ENCODE measurements around the gene PELI2. TPM values are rescaled to one million over a fixed set of nuclear protein-coding genes. Genes with fewer than 3 reads are reported as not detected.

Gene PELI2
- total and polyA plus RNA-seq, 2 donors (not counting 1 experiment from before 2014, with no cell fraction given): 15.5 to 29.2 TPM

DNA sequence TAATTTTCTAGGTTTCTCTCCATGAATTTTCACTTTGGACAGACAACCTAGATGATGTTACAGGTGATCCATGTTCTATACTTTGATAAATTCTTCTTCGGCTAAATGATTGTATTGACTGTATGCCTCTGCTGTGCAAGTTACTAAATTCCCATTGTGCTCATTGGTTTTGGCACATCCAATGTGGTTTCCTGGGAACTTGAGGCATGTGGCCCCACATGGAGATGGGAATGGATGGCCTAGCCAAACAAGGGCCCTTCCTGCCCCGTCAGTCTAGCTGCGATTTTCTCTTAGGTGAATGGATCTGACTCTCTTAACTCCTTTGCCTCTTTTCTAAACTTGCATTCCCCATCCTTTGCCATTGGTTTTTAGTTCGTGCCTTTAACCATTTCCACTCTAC, 186.2 kb downstream of the PELI2 start:
- H3K4me1 ChIP-seq (ENCODE audit: control insufficient read depth, extremely low read depth, insufficient read depth, low read length): peaks cover 6% of the 10 kb centered on the region
- TF ChIP-seq, protein P1, sequence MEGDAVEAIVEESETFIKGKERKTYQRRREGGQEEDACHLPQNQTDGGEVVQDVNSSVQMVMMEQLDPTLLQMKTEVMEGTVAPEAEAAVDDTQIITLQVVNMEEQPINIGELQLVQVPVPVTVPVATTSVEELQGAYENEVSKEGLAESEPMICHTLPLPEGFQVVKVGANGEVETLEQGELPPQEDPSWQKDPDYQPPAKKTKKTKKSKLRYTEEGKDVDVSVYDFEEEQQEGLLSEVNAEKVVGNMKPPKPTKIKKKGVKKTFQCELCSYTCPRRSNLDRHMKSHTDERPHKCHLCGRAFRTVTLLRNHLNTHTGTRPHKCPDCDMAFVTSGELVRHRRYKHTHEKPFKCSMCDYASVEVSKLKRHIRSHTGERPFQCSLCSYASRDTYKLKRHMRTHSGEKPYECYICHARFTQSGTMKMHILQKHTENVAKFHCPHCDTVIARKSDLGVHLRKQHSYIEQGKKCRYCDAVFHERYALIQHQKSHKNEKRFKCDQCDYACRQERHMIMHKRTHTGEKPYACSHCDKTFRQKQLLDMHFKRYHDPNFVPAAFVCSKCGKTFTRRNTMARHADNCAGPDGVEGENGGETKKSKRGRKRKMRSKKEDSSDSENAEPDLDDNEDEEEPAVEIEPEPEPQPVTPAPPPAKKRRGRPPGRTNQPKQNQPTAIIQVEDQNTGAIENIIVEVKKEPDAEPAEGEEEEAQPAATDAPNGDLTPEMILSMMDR (conservative IDR thresholded peaks at IDR 0.05 in 1 of 2, IDR thresholded peaks at IDR 0.05 in 1 of 2; ENCODE audit: low read depth in 1 of 2, low read length in 2 of 2): no peak
- TF ChIP-seq EZH2 (IDR thresholded peaks at IDR 0.05; ENCODE audit: low read length, missing control alignments): no peak
- H4K20me1 ChIP-seq (ENCODE audit: control insufficient read depth, extremely low read depth, insufficient read depth, low read length): no peaks in the 10 kb centered on the region
- DNase-seq (ENCODE audit: low read depth in 2 of 2): peak in 1 of 2 donors; percentile 76
- H3K27me3 ChIP-seq (ENCODE audit: control insufficient read depth, insufficient read depth, low read length): no peaks in the 10 kb centered on the region
- no peaks in the 10 kb centered on the region for H3K9me3 ChIP-seq (ENCODE audit: control insufficient read depth, insufficient read depth, low read depth, low read length)
- no peak overlapping the region for H3K27ac ChIP-seq (ENCODE audit: insufficient read depth, low read length)
- no peak overlapping the region for H3K9ac ChIP-seq (ENCODE audit: insufficient read depth, low read length)
- no peaks in the 10 kb centered on the region for H3K79me2 ChIP-seq (ENCODE audit: control insufficient read depth, insufficient read depth, low read length)
- H2AFZ ChIP-seq (ENCODE audit: low read length): no peak overlapping the region
- H3K4me3 ChIP-seq (replicated peaks in 1 of 4; ENCODE audit: control extremely low read depth in 1 of 4, insufficient read depth in 1 of 4, low read depth in 3 of 4, low read length in 4 of 4): no peak overlapping the region
- H3K36me3 ChIP-seq (ENCODE audit: control insufficient read depth, insufficient read depth, low read length): no peaks in the 10 kb centered on the region
- H3K4me2 ChIP-seq (ENCODE audit: extremely low read depth, insufficient read depth, low read length): no peak overlapping the region

DNA sequence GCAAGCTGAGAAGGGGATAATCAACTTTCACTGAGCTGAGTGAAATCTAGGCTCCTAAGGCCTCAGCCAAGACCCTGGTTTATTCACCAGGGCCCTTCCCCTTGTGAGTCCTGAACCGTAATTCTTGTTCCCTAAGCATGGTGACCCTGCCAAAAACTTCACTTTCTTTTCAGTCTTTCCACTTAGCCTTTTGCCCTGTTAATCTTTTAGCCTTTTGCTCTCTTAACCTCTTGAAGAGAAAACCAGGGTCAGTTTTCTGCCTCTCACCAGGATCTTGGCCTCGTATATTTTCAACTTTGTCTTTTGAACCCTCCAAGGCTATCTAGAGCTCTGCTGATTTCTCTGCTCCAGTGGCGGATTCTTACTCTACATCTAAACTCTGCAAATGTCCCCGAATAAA, 191.0 kb downstream of the PELI2 start:
- Histone ChIP-seq H4K20me1 (ENCODE audit: control insufficient read depth, extremely low read depth, insufficient read depth, low read length) (no peaks in the 10 kb centered on the region), H3K4me2 (ENCODE audit: extremely low read depth, insufficient read depth, low read length) (no peak overlapping the region), H3K9me3 (ENCODE audit: control insufficient read depth, insufficient read depth, low read depth, low read length) (no peaks in the 10 kb centered on the region), H3K27me3 (ENCODE audit: control insufficient read depth, insufficient read depth, low read length) (no peaks in the 10 kb centered on the region), H3K27ac (ENCODE audit: insufficient read depth, low read length) (no peak overlapping the region), H3K79me2 (ENCODE audit: control insufficient read depth, insufficient read depth, low read length) (no peaks in the 10 kb centered on the region), H3K9ac (ENCODE audit: insufficient read depth, low read length) (no peak overlapping the region), H2AFZ (ENCODE audit: low read length) (no peak overlapping the region), H3K4me3 (replicated peaks in 1 of 4; ENCODE audit: control extremely low read depth in 1 of 4, insufficient read depth in 1 of 4, low read depth in 3 of 4, low read length in 4 of 4) (no peak overlapping the region), H3K36me3 (ENCODE audit: control insufficient read depth, insufficient read depth, low read length) (no peaks in the 10 kb centered on the region), H3K4me1 (ENCODE audit: control insufficient read depth, extremely low read depth, insufficient read depth, low read length) (no peaks in the 10 kb centered on the region)
- no peak for DNase-seq (ENCODE audit: low read depth in 2 of 2)
- TF ChIP-seq EZH2 (IDR thresholded peaks at IDR 0.05; ENCODE audit: low read length, missing control alignments): no peak
- TF ChIP-seq, protein P1 (conservative IDR thresholded peaks at IDR 0.05 in 1 of 2, IDR thresholded peaks at IDR 0.05 in 1 of 2; ENCODE audit: low read depth in 1 of 2, low read length in 2 of 2): no peak

DNA sequence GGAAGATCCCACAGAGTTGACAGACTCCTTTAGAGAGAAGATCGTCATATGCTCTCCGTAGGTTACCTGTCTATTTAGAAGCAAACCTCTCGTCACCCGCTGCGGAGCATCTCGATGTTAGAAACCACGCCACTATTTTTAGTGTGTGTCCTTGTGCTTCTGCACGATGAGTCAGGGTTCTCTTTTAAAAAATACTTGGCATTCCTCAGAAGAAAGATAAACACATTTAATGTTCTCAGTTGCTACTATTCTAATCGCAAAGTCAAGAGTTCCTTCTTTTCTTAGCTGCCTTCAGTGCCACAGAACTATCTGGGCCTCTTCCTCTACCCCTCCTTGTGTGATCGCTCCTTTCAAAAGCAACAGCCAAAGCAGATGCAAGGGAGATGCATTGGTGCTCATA, 192.4 kb downstream of the PELI2 start:
- Histone ChIP-seq H3K4me3 (replicated peaks in 1 of 4; ENCODE audit: control extremely low read depth in 1 of 4, insufficient read depth in 1 of 4, low read depth in 3 of 4, low read length in 4 of 4) (no peak overlapping the region), H3K79me2 (ENCODE audit: control insufficient read depth, insufficient read depth, low read length) (no peaks in the 10 kb centered on the region), H3K27me3 (ENCODE audit: control insufficient read depth, insufficient read depth, low read length) (no peaks in the 10 kb centered on the region), H2AFZ (ENCODE audit: low read length) (no peak overlapping the region), H3K36me3 (ENCODE audit: control insufficient read depth, insufficient read depth, low read length) (no peaks in the 10 kb centered on the region), H3K9me3 (ENCODE audit: control insufficient read depth, insufficient read depth, low read depth, low read length) (no peaks in the 10 kb centered on the region), H3K27ac (ENCODE audit: insufficient read depth, low read length) (no peak overlapping the region), H3K4me1 (ENCODE audit: control insufficient read depth, extremely low read depth, insufficient read depth, low read length) (no peaks in the 10 kb centered on the region), H3K9ac (ENCODE audit: insufficient read depth, low read length) (no peak overlapping the region), H4K20me1 (ENCODE audit: control insufficient read depth, extremely low read depth, insufficient read depth, low read length) (no peaks in the 10 kb centered on the region), H3K4me2 (ENCODE audit: extremely low read depth, insufficient read depth, low read length) (no peak overlapping the region)
- TF ChIP-seq EZH2 (IDR thresholded peaks at IDR 0.05; ENCODE audit: low read length, missing control alignments): no peak
- TF ChIP-seq, protein P1 (conservative IDR thresholded peaks at IDR 0.05 in 1 of 2, IDR thresholded peaks at IDR 0.05 in 1 of 2; ENCODE audit: low read depth in 1 of 2, low read length in 2 of 2): no peak
- DNase-seq (ENCODE audit: low read depth in 2 of 2): peak; percentile 33 to 75
